ENCODE results near the gene RGS6.

DNA sequence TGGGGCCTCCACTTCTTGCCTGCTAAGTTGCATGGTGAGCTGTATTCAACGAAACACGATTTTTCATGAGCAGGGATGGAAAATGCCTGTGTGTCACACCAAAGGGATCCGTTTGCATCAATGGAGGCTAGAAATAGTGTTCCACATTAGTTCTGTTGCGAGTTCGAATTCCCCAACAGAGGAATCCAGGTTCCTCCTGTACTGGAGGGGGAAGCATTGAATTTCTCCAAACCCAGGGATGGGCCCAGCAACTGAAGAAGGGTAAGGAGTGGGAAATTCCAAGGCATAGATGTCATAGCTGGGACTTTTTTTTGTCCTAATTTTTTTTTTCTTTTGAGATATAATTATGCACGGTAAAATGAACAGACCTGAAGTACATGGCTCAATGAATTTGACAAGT lies 625.4 kb downstream of the RGS6 start:
- TF ChIP-seq, protein P1, sequence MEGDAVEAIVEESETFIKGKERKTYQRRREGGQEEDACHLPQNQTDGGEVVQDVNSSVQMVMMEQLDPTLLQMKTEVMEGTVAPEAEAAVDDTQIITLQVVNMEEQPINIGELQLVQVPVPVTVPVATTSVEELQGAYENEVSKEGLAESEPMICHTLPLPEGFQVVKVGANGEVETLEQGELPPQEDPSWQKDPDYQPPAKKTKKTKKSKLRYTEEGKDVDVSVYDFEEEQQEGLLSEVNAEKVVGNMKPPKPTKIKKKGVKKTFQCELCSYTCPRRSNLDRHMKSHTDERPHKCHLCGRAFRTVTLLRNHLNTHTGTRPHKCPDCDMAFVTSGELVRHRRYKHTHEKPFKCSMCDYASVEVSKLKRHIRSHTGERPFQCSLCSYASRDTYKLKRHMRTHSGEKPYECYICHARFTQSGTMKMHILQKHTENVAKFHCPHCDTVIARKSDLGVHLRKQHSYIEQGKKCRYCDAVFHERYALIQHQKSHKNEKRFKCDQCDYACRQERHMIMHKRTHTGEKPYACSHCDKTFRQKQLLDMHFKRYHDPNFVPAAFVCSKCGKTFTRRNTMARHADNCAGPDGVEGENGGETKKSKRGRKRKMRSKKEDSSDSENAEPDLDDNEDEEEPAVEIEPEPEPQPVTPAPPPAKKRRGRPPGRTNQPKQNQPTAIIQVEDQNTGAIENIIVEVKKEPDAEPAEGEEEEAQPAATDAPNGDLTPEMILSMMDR (conservative IDR thresholded peaks at IDR 0.05; ENCODE audit: low read depth, low read length), result no peak
- TF ChIP-seq POLR2A (IDR thresholded peaks at IDR 0.05; ENCODE audit: low read depth, low read length), result no peak
- TF ChIP-seq MAZ (IDR thresholded peaks at IDR 0.05; ENCODE audit: borderline replicate concordance, low read depth, low read length), result no peak
- TF ChIP-seq, protein P2, sequence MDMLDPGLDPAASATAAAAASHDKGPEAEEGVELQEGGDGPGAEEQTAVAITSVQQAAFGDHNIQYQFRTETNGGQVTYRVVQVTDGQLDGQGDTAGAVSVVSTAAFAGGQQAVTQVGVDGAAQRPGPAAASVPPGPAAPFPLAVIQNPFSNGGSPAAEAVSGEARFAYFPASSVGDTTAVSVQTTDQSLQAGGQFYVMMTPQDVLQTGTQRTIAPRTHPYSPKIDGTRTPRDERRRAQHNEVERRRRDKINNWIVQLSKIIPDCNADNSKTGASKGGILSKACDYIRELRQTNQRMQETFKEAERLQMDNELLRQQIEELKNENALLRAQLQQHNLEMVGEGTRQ (IDR thresholded peaks at IDR 0.05; ENCODE audit: low read depth, low read length), result no peak
- no peak for TF ChIP-seq MAFK (IDR thresholded peaks at IDR 0.05; ENCODE audit: low read depth, low read length)
- TF ChIP-seq SMC3 (IDR thresholded peaks at IDR 0.05; ENCODE audit: low read depth, low read length), result no peak
- TF ChIP-seq RAD21 (IDR thresholded peaks at IDR 0.05; ENCODE audit: low read length), result no peak
- no peak for TF ChIP-seq CHD1 (IDR thresholded peaks at IDR 0.05; ENCODE audit: low read depth, low read length)
- TF ChIP-seq CEBPB (IDR thresholded peaks at IDR 0.05; ENCODE audit: low read depth, low read length), result no peak
- TF ChIP-seq RFX5 (IDR thresholded peaks at IDR 0.05; ENCODE audit: low read depth, low read length), result no peak
- TF ChIP-seq RCOR1 (IDR thresholded peaks at IDR 0.05; ENCODE audit: insufficient replicate concordance, low read length), result no peak
- TF ChIP-seq FOS (IDR thresholded peaks at IDR 0.05; ENCODE audit: low read depth, low read length), result no peak
